Measurements from ENCODE around the gene RGS1.
A peak's percentile ranks its signal among the peaks of the same experiment; 100 is the strongest.

The RGS1 gene

GRCh38 chr1:192575499-192576189 lies at the start of gene RGS1:
RGS1 (plus strand) TSS chr1:192575773; CDS start chr1:192575793, 20 bp downstream.
- peak; percentile 67 for DNase-seq

- no peak for DNase-seq
These were observed 48.3 kb upstream of the RGS1 start for GRCh38 chr1:192527111-192527795.

- DNase-seq = no peak
These were observed 47.6 kb upstream of the RGS1 start for GRCh38 chr1:192527950-192528349.

- no peak for DNase-seq
These were observed 46.4 kb upstream of the RGS1 start for GRCh38 chr1:192529031-192529755.

- DNase-seq = no peak
These were observed 45.8 kb upstream of the RGS1 start for GRCh38 chr1:192529811-192530210.

- no peak for DNase-seq
These were observed 45.3 kb upstream of the RGS1 start for GRCh38 chr1:192530254-192530653.

- DNase-seq = peak; percentile 51
These were observed 44.4 kb upstream of the RGS1 start for GRCh38 chr1:192531037-192531703.

- no peak for DNase-seq
These were observed 40.9 kb upstream of the RGS1 start for GRCh38 chr1:192534666-192535065.

GRCh38 chr1:192535916-192536664 lies 39.5 kb upstream of the RGS1 start:
- DNase-seq = no peak

- no peak for DNase-seq
These were observed 36.9 kb upstream of the RGS1 start for GRCh38 chr1:192538407-192539296.

- no peak for DNase-seq
These were observed 36.1 kb upstream of the RGS1 start for GRCh38 chr1:192539297-192540092.

GRCh38 chr1:192543445-192543844 lies 32.1 kb upstream of the RGS1 start:
- no peak for DNase-seq

- DNase-seq = no peak
These were observed 29.6 kb upstream of the RGS1 start for GRCh38 chr1:192545896-192546521.

- no peak for DNase-seq
These were observed 28.9 kb upstream of the RGS1 start for GRCh38 chr1:192546596-192547190.

- no peak for DNase-seq
These were observed 28.1 kb upstream of the RGS1 start for GRCh38 chr1:192547501-192547900.

- no peak for DNase-seq
These were observed 25.6 kb upstream of the RGS1 start for GRCh38 chr1:192549937-192550336.

- no peak for DNase-seq
These were observed 24.5 kb upstream of the RGS1 start for GRCh38 chr1:192550922-192551534.

GRCh38 chr1:192552760-192553191 lies 22.8 kb upstream of the RGS1 start:
- no peak for DNase-seq

- no peak for DNase-seq
These were observed 21.8 kb upstream of the RGS1 start for GRCh38 chr1:192553741-192554140.
